Tibial nerve (tissue), 4 donors: ENCODE results near the gene GPR75. TPM values are rescaled to one million over a fixed set of nuclear protein-coding genes. Genes with fewer than 3 reads are reported as not detected.

Experiments used
- DNase-seq, 2 donors: peaks; one replicate each; pipeline ENCODE4 v3.0.0-alpha.2; 2019; ENCODE audit warnings: low spot score in 2 of 2
- H3K27ac ChIP-seq, 4 donors: fragments of 200-600 bp; sonication (generic) in 3 of 4; one replicate each; pipeline ENCODE4 v1.5.1; 2017 to 2019; ENCODE audit warnings: mild to moderate bottlenecking in 1 of 4
- H3K27me3 ChIP-seq, 2 donors: fragments of 200-600 bp; sonication (generic) in 1 of 2; one replicate each; pipeline versions ENCODE4 v1.5.1 to v1.6.0; 2017 to 2019
- H3K36me3 ChIP-seq, 3 donors: fragments of 200-600 bp; sonication (generic); one replicate each; pipeline ENCODE4 v1.5.1; 2018 to 2019
- H3K4me1 ChIP-seq, 4 donors: fragments of 200-600 bp; sonication (generic) in 3 of 4; one replicate each; pipeline ENCODE4 v1.5.1; 2017 to 2019
- H3K4me3 ChIP-seq, 4 donors: fragments of 200-600 bp; sonication (generic) in 3 of 4; one replicate each; pipeline ENCODE4 v1.5.1; 2017 to 2019; ENCODE audit warnings: mild to moderate bottlenecking in 1 of 4, moderate library complexity in 1 of 4
- H3K9me3 ChIP-seq, 4 donors: fragments of 200-600 bp; sonication (generic) in 3 of 4; one replicate each; pipeline ENCODE4 v1.5.1; 2017 to 2019
- EP300 ChIP-seq, 2 donors: sonication (generic); formaldehyde crosslinking; IDR thresholded peaks; one replicate each; pipeline ENCODE4 v1.6.1; 2017; ENCODE audit warnings: antibody characterized with exemption in 2 of 2, mild to moderate bottlenecking in 1 of 2
- POLR2A ChIP-seq, 2 donors: fragments of 450-650 bp; IDR thresholded peaks; one replicate each; pipeline ENCODE4 v1.6.1; 2017; ENCODE audit warnings: antibody characterized with exemption in 2 of 2, mild to moderate bottlenecking in 2 of 2, moderate library complexity in 2 of 2
- WGBS, 2 donors: methylation state at CpG; one replicate each; pipeline ENCODE4 v1.1.5; 2018; 5-methylcytosine and 5-hydroxymethylcytosine counted together
- total RNA-seq, 4 donors: library from RNA; depleted of rRNA; stranded (reverse); fragments of >200 nt; gene quantifications; one replicate each; pipeline ENCODE4 v1.1.0, GENCODE V29; 2016
- TF ChIP-seq, protein P1 (sequence below), 5 experiments: fragments of 200-600 bp in 3 of 5; fragments of 450-650 bp in 2 of 5; sonication (generic) in 3 of 5; IDR thresholded peaks; one replicate each; pipeline ENCODE4 v1.5.1; 2016 to 2019; ENCODE audit warnings: antibody characterized with exemption in 5 of 5, mild to moderate bottlenecking in 3 of 5, moderate library complexity in 2 of 5

The GPR75 gene
- total RNA-seq: 1 to 10 TPM in 3 of 4 donors, under 1 TPM in 1; 0.98 to 2.2 (median 2.0) TPM

DNA sequence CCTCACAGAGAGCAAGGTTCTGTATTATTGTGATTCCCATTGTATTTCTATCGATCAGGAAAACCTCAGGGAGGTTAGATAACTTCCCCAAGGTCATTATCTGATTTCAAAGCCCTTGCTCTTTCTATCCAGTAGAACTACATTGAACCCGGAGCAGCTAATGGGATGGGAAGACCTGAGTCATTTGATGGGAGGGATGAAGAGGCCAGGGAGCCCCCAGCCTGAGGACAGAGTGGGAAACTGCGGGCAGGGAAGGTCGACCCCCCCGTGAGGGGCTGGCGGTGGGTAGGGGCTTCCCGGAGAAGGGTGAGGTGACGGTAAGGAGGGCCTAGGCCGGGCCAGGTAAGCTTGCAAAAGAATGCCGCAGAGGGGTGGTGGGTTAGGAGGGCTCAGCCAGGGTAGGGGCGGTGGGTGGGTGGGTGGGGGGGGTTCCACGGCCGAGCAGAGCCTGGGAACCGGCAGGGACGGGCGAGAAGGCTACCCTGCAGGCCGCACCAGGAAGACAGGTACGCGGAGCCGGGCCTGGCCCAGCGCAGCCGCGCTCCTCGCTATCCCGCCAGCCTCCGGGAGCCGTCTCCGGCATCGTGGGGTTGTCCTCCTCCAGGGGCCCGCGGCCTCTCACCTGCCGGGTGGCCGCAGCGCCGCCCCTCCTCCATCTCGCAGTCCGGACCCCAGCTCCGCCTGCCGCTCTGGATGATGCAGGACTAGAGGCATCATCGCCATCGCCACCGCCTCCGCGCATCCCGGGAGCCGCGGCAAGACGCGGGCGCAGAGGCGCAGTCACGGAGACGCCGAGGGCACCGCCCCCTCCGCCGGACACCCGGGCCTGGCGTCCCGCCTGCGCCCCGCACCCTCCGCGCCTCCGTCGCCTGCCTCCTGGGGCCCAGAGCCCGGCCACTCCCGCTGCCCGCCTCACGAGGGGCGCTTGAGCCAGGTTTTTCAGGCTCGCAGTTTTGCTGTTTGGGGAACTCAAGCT, at the start of gene GPR75:
Gene GPR75 (minus strand): TSS at position 762 of the 976 bp plus-strand sequence. CDS start 5,211 bp downstream, outside the sequence.
- no peak within 1 kb of the TSS for H3K27ac ChIP-seq
- H3K9me3 ChIP-seq: no peaks in the 10 kb centered on the region
- H3K4me1 ChIP-seq: peaks cover 0 to 10% (median 0%) of the 10 kb centered on the region in 4 donors
- DNase-seq: no peak
- peaks cover 0 to 17% (median 0%) of the 10 kb centered on the region in 3 donors for H3K36me3 ChIP-seq
- TF ChIP-seq EP300 (IDR thresholded peaks at IDR 0.05) (no peak), POLR2A (IDR thresholded peaks at IDR 0.05) (no peak)
- TF ChIP-seq, protein P1, sequence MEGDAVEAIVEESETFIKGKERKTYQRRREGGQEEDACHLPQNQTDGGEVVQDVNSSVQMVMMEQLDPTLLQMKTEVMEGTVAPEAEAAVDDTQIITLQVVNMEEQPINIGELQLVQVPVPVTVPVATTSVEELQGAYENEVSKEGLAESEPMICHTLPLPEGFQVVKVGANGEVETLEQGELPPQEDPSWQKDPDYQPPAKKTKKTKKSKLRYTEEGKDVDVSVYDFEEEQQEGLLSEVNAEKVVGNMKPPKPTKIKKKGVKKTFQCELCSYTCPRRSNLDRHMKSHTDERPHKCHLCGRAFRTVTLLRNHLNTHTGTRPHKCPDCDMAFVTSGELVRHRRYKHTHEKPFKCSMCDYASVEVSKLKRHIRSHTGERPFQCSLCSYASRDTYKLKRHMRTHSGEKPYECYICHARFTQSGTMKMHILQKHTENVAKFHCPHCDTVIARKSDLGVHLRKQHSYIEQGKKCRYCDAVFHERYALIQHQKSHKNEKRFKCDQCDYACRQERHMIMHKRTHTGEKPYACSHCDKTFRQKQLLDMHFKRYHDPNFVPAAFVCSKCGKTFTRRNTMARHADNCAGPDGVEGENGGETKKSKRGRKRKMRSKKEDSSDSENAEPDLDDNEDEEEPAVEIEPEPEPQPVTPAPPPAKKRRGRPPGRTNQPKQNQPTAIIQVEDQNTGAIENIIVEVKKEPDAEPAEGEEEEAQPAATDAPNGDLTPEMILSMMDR (IDR thresholded peaks at IDR 0.05): no peak
- H3K4me3 ChIP-seq: peak within 1 kb of the TSS; percentile 24 to 47 (median 32)
- WGBS, 2 donors: 46 to 50% methylated on average over 27 to 72 of the region's 72 CpGs
- H3K27me3 ChIP-seq: no peaks in the 10 kb centered on the region

GRCh38 chr2:53907582-53907981, 47.8 kb upstream of the GPR75 start:
- 59 to 69% methylated on average over 1 of the region's 1 CpG for WGBS, 2 donors
- no peak for DNase-seq
- Histone ChIP-seq H3K27ac (no peak overlapping the region), H3K36me3 (peaks cover 0 to 81% (median 6%) of the 10 kb centered on the region in 3 donors), H3K9me3 (no peaks in the 10 kb centered on the region), H3K4me1 (no peaks in the 10 kb centered on the region), H3K4me3 (no peak overlapping the region), H3K27me3 (no peaks in the 10 kb centered on the region)
- TF ChIP-seq, protein P1 (IDR thresholded peaks at IDR 0.05): no peak
- TF ChIP-seq EP300 (IDR thresholded peaks at IDR 0.05): no peak
- no peak for TF ChIP-seq POLR2A (IDR thresholded peaks at IDR 0.05)

DNA sequence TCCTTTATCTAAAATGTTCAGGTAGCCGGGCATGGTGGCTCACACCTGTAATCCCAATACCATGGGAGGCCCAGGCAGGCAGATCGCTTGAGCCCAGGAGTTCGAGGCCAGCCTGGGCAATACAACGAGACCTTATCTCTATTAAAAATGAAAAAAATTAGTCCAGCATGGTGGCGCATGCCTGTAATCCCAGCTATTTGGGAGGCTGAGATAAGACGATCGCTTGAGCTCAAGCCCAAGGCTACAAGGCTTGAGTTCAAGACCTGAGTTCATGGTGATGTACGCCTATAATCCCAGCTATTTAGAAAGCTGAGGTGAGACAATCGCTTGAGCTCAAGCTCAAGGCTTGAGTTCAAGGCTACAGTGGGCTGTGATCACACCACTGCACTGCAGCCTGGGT, 45.6 kb upstream of the GPR75 start:
- Histone ChIP-seq H3K27ac (no peak overlapping the region), H3K27me3 (no peaks in the 10 kb centered on the region), H3K9me3 (no peaks in the 10 kb centered on the region), H3K4me1 (no peaks in the 10 kb centered on the region), H3K36me3 (peaks cover 0 to 95% (median 6%) of the 10 kb centered on the region in 3 donors), H3K4me3 (no peak overlapping the region)
- WGBS, 2 donors: 97 to 98% methylated on average over 9 of the region's 9 CpGs
- no peak for DNase-seq
- TF ChIP-seq, protein P1 (IDR thresholded peaks at IDR 0.05): no peak
- no peak for TF ChIP-seq EP300 (IDR thresholded peaks at IDR 0.05)
- no peak for TF ChIP-seq POLR2A (IDR thresholded peaks at IDR 0.05)

DNA sequence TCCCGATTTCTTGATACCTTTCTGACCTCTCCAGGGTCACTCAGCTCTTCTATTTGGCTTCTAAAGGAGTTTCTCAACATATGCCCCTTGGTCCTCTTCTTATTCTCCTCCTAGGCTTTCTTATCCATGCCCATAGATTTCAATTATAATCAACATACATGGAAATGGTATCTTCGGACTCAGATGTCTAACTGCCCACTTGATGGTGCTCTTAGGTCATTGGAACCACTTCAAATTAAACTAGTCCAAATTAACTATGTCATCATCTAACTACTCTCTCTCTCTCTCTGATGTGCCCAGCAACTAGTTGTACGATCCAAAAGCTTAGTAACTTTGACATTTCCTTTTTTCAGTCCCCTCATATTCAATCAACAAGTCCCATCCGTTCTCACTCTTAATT, 43.2 kb upstream of the GPR75 start:
- no peak overlapping the region for H3K27ac ChIP-seq
- 57 to 59% methylated on average over 4 of the region's 4 CpGs for WGBS, 2 donors
- DNase-seq: no peak
- H3K27me3 ChIP-seq: no peaks in the 10 kb centered on the region
- TF ChIP-seq POLR2A (IDR thresholded peaks at IDR 0.05): no peak
- no peak for TF ChIP-seq EP300 (IDR thresholded peaks at IDR 0.05)
- TF ChIP-seq, protein P1 (IDR thresholded peaks at IDR 0.05): no peak
- H3K4me3 ChIP-seq: no peak overlapping the region
- peaks cover 0 to 96% (median 14%) of the 10 kb centered on the region in 3 donors for H3K36me3 ChIP-seq
- H3K9me3 ChIP-seq: no peaks in the 10 kb centered on the region
- no peaks in the 10 kb centered on the region for H3K4me1 ChIP-seq

GRCh38 chr2:53901192-53901591, 41.4 kb upstream of the GPR75 start:
- DNase-seq: no peak
- TF ChIP-seq, protein P1 (IDR thresholded peaks at IDR 0.05): no peak
- no peak for TF ChIP-seq POLR2A (IDR thresholded peaks at IDR 0.05)
- WGBS, 2 donors: 46 to 60% methylated on average over 3 of the region's 3 CpGs
- Histone ChIP-seq H3K4me1 (no peaks in the 10 kb centered on the region), H3K27me3 (no peaks in the 10 kb centered on the region), H3K9me3 (no peaks in the 10 kb centered on the region), H3K4me3 (no peak overlapping the region), H3K36me3 (peaks cover 0 to 93% (median 14%) of the 10 kb centered on the region in 3 donors), H3K27ac (no peak overlapping the region)
